ENCODE data around the gene PSMD1. TPM values are rescaled to one million over a fixed set of nuclear protein-coding genes. Genes with fewer than 3 reads are reported as not detected.
A peak's percentile ranks its signal among the peaks of the same experiment; 100 is the strongest.

PSMD1 gene
- total and polyA plus RNA-seq, 7 donors, result 41.2 to 90.3 (median 50.7) TPM

DNA sequence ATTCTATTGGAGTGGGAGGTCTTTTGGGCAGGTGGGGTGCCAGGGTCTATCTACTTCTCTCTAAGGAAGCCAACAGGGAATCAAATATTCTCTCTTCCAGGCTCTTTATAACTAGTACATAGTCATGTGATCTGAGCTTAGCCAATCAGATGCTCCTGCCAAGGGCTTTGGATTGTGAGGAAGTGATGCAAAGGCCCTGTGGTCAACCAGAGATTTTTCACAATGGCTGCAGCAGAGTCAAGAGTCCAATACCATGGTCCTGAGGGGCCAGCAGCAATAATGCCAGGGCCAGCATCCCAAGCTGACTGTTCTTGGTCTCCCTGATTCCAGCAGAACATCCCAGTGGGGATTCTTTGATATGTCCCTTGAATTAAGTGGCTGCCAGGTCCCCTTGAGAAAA, 27.8 kb upstream of the PSMD1 start:
- DNase-seq, result peak; percentile 20
- Histone ChIP-seq H3K27me3 (peaks cover 0 to 9% (median 0%) of the 10 kb centered on the region in 3 donors), H3K9me3 (no peaks in the 10 kb centered on the region), H3K36me3 (no peaks in the 10 kb centered on the region), H3K27ac (no peak overlapping the region), H3K4me1 (no peaks in the 10 kb centered on the region), H3K4me3 (no peak overlapping the region)
- intact Hi-C loops (cut with DNase I), result no loop called here
- no peak for TF ChIP-seq POLR2A (IDR thresholded peaks at IDR 0.05)
- no peak for TF ChIP-seq POLR2AphosphoS5 (IDR thresholded peaks at IDR 0.05)
- no peak for TF ChIP-seq EP300 (IDR thresholded peaks at IDR 0.05)
- TF ChIP-seq, protein P1, sequence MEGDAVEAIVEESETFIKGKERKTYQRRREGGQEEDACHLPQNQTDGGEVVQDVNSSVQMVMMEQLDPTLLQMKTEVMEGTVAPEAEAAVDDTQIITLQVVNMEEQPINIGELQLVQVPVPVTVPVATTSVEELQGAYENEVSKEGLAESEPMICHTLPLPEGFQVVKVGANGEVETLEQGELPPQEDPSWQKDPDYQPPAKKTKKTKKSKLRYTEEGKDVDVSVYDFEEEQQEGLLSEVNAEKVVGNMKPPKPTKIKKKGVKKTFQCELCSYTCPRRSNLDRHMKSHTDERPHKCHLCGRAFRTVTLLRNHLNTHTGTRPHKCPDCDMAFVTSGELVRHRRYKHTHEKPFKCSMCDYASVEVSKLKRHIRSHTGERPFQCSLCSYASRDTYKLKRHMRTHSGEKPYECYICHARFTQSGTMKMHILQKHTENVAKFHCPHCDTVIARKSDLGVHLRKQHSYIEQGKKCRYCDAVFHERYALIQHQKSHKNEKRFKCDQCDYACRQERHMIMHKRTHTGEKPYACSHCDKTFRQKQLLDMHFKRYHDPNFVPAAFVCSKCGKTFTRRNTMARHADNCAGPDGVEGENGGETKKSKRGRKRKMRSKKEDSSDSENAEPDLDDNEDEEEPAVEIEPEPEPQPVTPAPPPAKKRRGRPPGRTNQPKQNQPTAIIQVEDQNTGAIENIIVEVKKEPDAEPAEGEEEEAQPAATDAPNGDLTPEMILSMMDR (IDR thresholded peaks at IDR 0.05), result no peak

DNA sequence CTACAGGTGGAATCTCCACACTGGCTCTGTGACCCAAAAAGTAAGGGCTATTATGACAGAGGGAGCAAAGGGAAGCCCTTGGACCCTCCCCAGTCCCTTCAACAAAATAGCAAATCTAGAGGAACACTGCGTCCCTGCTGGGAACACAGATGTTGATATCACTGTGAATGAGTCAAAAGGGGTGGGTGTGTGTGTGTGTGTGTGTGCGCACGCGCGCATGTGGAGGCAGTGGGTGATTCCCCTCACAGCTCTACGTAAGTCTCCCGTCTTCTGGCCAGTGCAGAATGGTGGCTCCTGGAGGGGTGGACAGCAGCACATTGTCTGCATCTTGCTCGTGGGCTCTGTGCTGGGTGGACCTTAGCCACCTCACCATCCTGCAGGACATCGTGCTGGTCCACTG, 27.1 kb upstream of the PSMD1 start:
- TF ChIP-seq POLR2A (IDR thresholded peaks at IDR 0.05) (no peak), EP300 (IDR thresholded peaks at IDR 0.05) (no peak), POLR2AphosphoS5 (IDR thresholded peaks at IDR 0.05) (no peak)
- TF ChIP-seq, protein P1 (IDR thresholded peaks at IDR 0.05), result no peak
- 87 to 92% methylated on average over 9 of the region's 9 CpGs for WGBS, 2 donors
- H3K27me3 ChIP-seq, result peaks cover 0 to 9% (median 0%) of the 10 kb centered on the region in 3 donors
- no peak overlapping the region for H3K27ac ChIP-seq
- no peaks in the 10 kb centered on the region for H3K4me1 ChIP-seq
- peak; percentile 15 for DNase-seq
- no peaks in the 10 kb centered on the region for H3K9me3 ChIP-seq
- H3K36me3 ChIP-seq, result no peaks in the 10 kb centered on the region
- intact Hi-C loops (cut with DNase I), result no loop called here
- no peak overlapping the region for H3K4me3 ChIP-seq

DNA sequence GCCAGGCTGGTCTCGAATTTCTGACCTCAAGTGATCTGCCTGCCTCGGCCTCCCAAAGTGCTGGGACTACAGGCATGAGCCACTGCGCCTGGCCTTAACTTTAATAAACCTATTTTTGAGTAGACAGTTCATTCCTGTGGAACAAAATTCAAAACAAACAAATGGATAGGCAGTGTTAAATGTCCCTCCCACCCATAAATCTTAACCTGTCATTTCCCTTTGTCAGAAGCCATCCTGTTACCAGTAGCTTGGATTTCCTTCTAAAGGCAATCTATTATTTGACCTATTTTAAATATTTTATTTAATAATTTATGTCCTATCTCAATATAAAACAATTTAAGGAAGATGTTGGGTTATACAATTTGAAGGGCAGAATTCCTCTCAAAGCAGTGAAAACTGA, 25.9 kb upstream of the PSMD1 start:
- 66 to 84% methylated on average over 3 of the region's 3 CpGs for WGBS, 2 donors
- Histone ChIP-seq H3K27me3 (peaks cover 0 to 19% (median 3%) of the 10 kb centered on the region in 3 donors), H3K4me3 (no peak overlapping the region), H3K9me3 (no peaks in the 10 kb centered on the region), H3K27ac (no peak overlapping the region), H3K36me3 (no peaks in the 10 kb centered on the region), H3K4me1 (no peaks in the 10 kb centered on the region)
- intact Hi-C loops (cut with DNase I), result no loop called here
- TF ChIP-seq POLR2A (IDR thresholded peaks at IDR 0.05) (no peak), POLR2AphosphoS5 (IDR thresholded peaks at IDR 0.05) (no peak), EP300 (IDR thresholded peaks at IDR 0.05) (no peak)
- TF ChIP-seq, protein P1 (IDR thresholded peaks at IDR 0.05), result no peak
- DNase-seq, result peak; percentile 1

DNA sequence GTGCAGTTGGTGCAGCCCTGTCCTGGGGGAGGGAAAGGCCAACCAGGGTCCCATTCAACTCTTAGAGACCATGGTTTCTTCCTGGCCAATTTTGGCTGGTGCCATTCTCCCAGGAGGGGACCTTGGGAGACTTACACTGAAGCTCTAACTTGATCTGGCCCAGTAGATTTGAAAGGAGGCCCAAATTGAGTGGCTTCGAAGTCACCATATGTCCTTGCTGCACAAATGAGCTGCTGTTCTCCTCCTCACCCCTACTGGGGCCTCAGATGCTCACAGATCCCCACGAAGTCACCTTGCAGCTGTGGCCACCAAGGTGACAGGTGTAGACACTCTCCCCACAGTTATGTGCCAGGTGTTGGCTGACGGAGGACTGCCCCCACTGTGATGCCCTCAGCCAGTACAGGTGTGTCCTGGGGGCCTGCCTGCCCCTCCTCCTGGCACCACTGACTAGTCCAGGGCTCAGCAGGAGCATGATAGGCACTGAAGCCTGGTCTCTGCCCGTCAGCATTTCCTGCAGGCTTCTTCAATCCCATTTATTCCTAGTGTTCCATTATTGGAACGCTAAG, 24.0 kb upstream of the PSMD1 start:
- Histone ChIP-seq H3K4me1 (peaks cover 0 to 6% (median 2%) of the 10 kb centered on the region in 4 donors), H3K27ac (no peak overlapping the region), H3K9me3 (no peaks in the 10 kb centered on the region), H3K36me3 (no peaks in the 10 kb centered on the region), H3K4me3 (no peak overlapping the region), H3K27me3 (peaks cover 14 to 35% (median 21%) of the 10 kb centered on the region in 3 donors)
- no peak for DNase-seq
- intact Hi-C loops (cut with DNase I), result no loop called here
- TF ChIP-seq POLR2A (IDR thresholded peaks at IDR 0.05) (no peak), EP300 (IDR thresholded peaks at IDR 0.05) (no peak), POLR2AphosphoS5 (IDR thresholded peaks at IDR 0.05) (no peak)
- TF ChIP-seq, protein P1 (IDR thresholded peaks at IDR 0.05), result no peak
- WGBS, 2 donors, result 57 to 70% methylated on average over 5 of the region's 5 CpGs
